SK-N-SH (cell line): Measurements from ENCODE around the gene LTB4R. TPM values are rescaled to one million over a fixed set of nuclear protein-coding genes. Genes with fewer than 3 reads are reported as not detected.

ENCODE experiments used
- CTCF ChIA-PET: fragments of 300-600, 350-600 bp; formaldehyde crosslinking; extraction: SDS; loops from one replicate; lab custom pipeline; 2021; lab: Yijun Ruan, JAX
- POLR2A ChIA-PET: fragments of 350-600 bp; sonication (Branson Sonifier 250); formaldehyde crosslinking; extraction: SDS; loops from one replicate; lab custom pipeline; 2020; ENCODE audit warnings: antibody characterized with exemption, inconsistent platforms; lab: Yijun Ruan, JAX
- DNase-seq: peaks from one replicate; pipeline ENCODE4 v3.0.0; 2012
- H2AFZ ChIP-seq: fragments of 200-600 bp; sonication (generic); 2 replicates; pipeline ENCODE4 v1.8.1; 2016; ENCODE audit warnings: antibody characterized with exemption, mild to moderate bottlenecking, low read depth
- H3F3A ChIP-seq: fragments of 200-600 bp; sonication (generic); replicated peaks from 2 replicates; pipeline ENCODE3; 2016; ENCODE audit warnings: antibody characterized with exemption, mild to moderate bottlenecking; ENCODE audit not compliant: insufficient read depth
- H3K27ac ChIP-seq, 2 experiments: fragments of 200-500 bp in 1 of 2; fragments of 200-600 bp in 1 of 2; sonication (Bioruptor generic) in 1 of 2; sonication (generic), shearing (Covaris generic) in 1 of 2; 2 replicates each; pipeline versions ENCODE4 v1.5.1 to v1.6.1; 2014 to 2016; ENCODE audit warnings: low read depth in 2 of 2, inconsistent platforms in 1 of 2, low read length in 1 of 2, mild to moderate bottlenecking in 1 of 2, mixed read lengths in 1 of 2
- H3K27me3 ChIP-seq: fragments of 200-600 bp; sonication (generic), shearing (Covaris generic); 2 replicates; pipeline ENCODE4 v1.6.1; 2016; ENCODE audit warnings: mixed run types; ENCODE audit not compliant: insufficient read depth
- H3K36me3 ChIP-seq, 2 experiments: fragments of 200-500 bp in 1 of 2; fragments of 200-600 bp in 1 of 2; sonication (Bioruptor generic) in 1 of 2; sonication (generic) in 1 of 2; replicated peaks in 1 of 2; 2 replicates each; pipeline versions ENCODE3 to v1.5.1; 2014 to 2016; ENCODE audit warnings: low read length in 1 of 2, mild to moderate bottlenecking in 1 of 2; ENCODE audit not compliant: insufficient read depth in 2 of 2, control insufficient read depth in 1 of 2
- H3K4me1 ChIP-seq, 2 experiments: fragments of 200-500 bp in 1 of 2; fragments of 200-600 bp in 1 of 2; sonication (Bioruptor generic) in 1 of 2; sonication (generic), shearing (Covaris generic) in 1 of 2; 2 replicates each; pipeline versions ENCODE4 v1.5.1 to v1.6.1; 2014 to 2016; ENCODE audit warnings: low read depth in 1 of 2, low read length in 1 of 2, mixed run types in 1 of 2; ENCODE audit not compliant: insufficient read depth in 2 of 2, control insufficient read depth in 1 of 2
- H3K4me2 ChIP-seq: fragments of 200-600 bp; sonication (generic), shearing (Covaris generic); 2 replicates; pipeline ENCODE4 v1.6.1; 2017; ENCODE audit warnings: mixed run types
- H3K4me3 ChIP-seq, 2 experiments: fragments of 200-500 bp in 1 of 2; fragments of 200-600 bp in 1 of 2; sonication (Bioruptor generic) in 1 of 2; sonication (generic), shearing (Covaris generic) in 1 of 2; 2 replicates each; pipeline versions ENCODE4 v1.5.1 to v1.8.1; 2014 to 2016; ENCODE audit warnings: low read depth in 2 of 2, inconsistent platforms in 1 of 2, low read length in 1 of 2, mild to moderate bottlenecking in 1 of 2, mixed read lengths in 1 of 2, moderate library complexity in 1 of 2
- H3K79me2 ChIP-seq: fragments of 200-600 bp; sonication (generic); 2 replicates; pipeline ENCODE4 v1.8.1; 2017; ENCODE audit warnings: mild to moderate bottlenecking; ENCODE audit not compliant: insufficient read depth
- H3K9ac ChIP-seq: fragments of 200-600 bp; sonication (generic); 2 replicates; pipeline ENCODE4 v1.6.1; 2017; ENCODE audit warnings: mixed run types
- H3K9me2 ChIP-seq: fragments of 200-600 bp; sonication (generic); 2 replicates; pipeline ENCODE4 v1.6.1; 2017; ENCODE audit warnings: mixed run types
- H3K9me3 ChIP-seq: fragments of 200-600 bp; sonication (generic); 2 replicates; pipeline ENCODE4 v1.6.1; 2017; ENCODE audit warnings: mixed run types, mild to moderate bottlenecking, moderate library complexity
- H4K20me1 ChIP-seq: fragments of 200-600 bp; sonication (generic); 2 replicates; pipeline ENCODE4 v1.6.1; 2017; ENCODE audit warnings: mild to moderate bottlenecking, mixed run types; ENCODE audit not compliant: insufficient read depth
- ELF1 ChIP-seq: IDR thresholded peaks from 2 replicates; pipeline ENCODE4 v1.4.0; 2012
- EP300 ChIP-seq, 2 experiments: IDR thresholded peaks; 2 replicates each; pipeline versions ENCODE4 v1.4.0 to v1.6.1; 2012; ENCODE audit warnings: borderline replicate concordance in 1 of 2, low read depth in 1 of 2, low read length in 1 of 2
- EZH2phosphoT487 ChIP-seq: fragments of 200-600 bp; sonication (generic); IDR thresholded peaks from 2 replicates; pipeline ENCODE4 v1.6.1; 2017; ENCODE audit warnings: low read depth, mixed run types, mild to moderate bottlenecking, antibody characterized with exemption, moderate library complexity, borderline replicate concordance
- FOXM1 ChIP-seq: IDR thresholded peaks from 2 replicates; pipeline ENCODE4 v1.4.0; 2012; ENCODE audit warnings: low read depth, mild to moderate bottlenecking
- GABPA ChIP-seq: IDR thresholded peaks from 2 replicates; pipeline ENCODE4 v1.4.0; 2012; ENCODE audit warnings: low read depth, mild to moderate bottlenecking
- GATA2 ChIP-seq: sonication (generic); formaldehyde crosslinking; IDR thresholded peaks from 2 replicates; pipeline ENCODE4 v1.5.0; 2020; ENCODE audit warnings: mild to moderate bottlenecking, missing genetic modification reagents
- IRF3 ChIP-seq: fragments of 150-350 bp; IDR thresholded peaks from 2 replicates; pipeline ENCODE4 v1.6.1; 2016; ENCODE audit warnings: mild to moderate bottlenecking, low read depth, low read length
- JUND ChIP-seq: IDR thresholded peaks from 2 replicates; pipeline ENCODE4 v1.4.0; 2012
- MXI1 ChIP-seq: IDR thresholded peaks from 2 replicates; pipeline ENCODE4 v1.6.1; 2012; ENCODE audit warnings: mild to moderate bottlenecking, low read depth, low read length, improper control_type of control experiment
- NFIC ChIP-seq: IDR thresholded peaks from 2 replicates; pipeline ENCODE4 v1.4.0; 2012; ENCODE audit warnings: borderline replicate concordance
- NRF1 ChIP-seq: IDR thresholded peaks from 2 replicates; pipeline ENCODE4 v1.6.1; 2012; ENCODE audit warnings: low read depth, mild to moderate bottlenecking, low read length
- POLR2AphosphoS5 ChIP-seq: IDR thresholded peaks from 2 replicates; pipeline ENCODE4 v1.6.1; 2012; ENCODE audit warnings: low read depth, low read length
- REST ChIP-seq: IDR thresholded peaks from 2 replicates; pipeline ENCODE4 v1.6.1; 2012; ENCODE audit warnings: mild to moderate bottlenecking, low read depth, low read length, moderate library complexity
- RFX5 ChIP-seq: IDR thresholded peaks from 2 replicates; pipeline ENCODE4 v1.6.1; 2012; ENCODE audit warnings: mild to moderate bottlenecking, improper control_type of control experiment, low read length
- RXRA ChIP-seq: IDR thresholded peaks from 2 replicates; pipeline ENCODE4 v1.4.0; 2012; ENCODE audit warnings: low read depth, mild to moderate bottlenecking, borderline replicate concordance
- SMC3 ChIP-seq: IDR thresholded peaks from 2 replicates; pipeline ENCODE4 v1.6.1; 2012; ENCODE audit warnings: low read depth, low read length, improper control_type of control experiment
- TCF12 ChIP-seq: IDR thresholded peaks from 2 replicates; pipeline ENCODE4 v1.4.0; 2012
- TEAD4 ChIP-seq: IDR thresholded peaks from 2 replicates; pipeline ENCODE4 v1.4.0; 2012; ENCODE audit warnings: mild to moderate bottlenecking, borderline replicate concordance; ENCODE audit not compliant: insufficient read depth
- USF1 ChIP-seq: IDR thresholded peaks from 2 replicates; pipeline ENCODE4 v1.4.0; 2012; ENCODE audit warnings: low read depth, borderline replicate concordance
- whole genome bisulfite sequencing: methylation state at CpG from one replicate; pipeline ENCODE4 v1.1.6; 2017; ENCODE audit warnings: low lambda C conversion rate; 5-methylcytosine and 5-hydroxymethylcytosine counted together
- polyA plus RNA-seq, 3 experiments: library from polyadenylated mRNA; depleted of rRNA; stranded (reverse); fragments of >200 nt; gene quantifications; 2 replicates each; pipeline ENCODE4 v1.2.3, GENCODE V29; 2012

The LTB4R gene
- polyA plus RNA-seq, 1 of the 3 experiments (the other 2 are of a cell fraction) = 11.9 TPM

GRCh38 chr14:24311837-24312615 lies 724 bp downstream of the LTB4R start:
- no peaks in the 10 kb centered on the region for H3K27me3 ChIP-seq
- no peak overlapping the region for H3K27ac ChIP-seq
- no peaks in the 10 kb centered on the region for H4K20me1 ChIP-seq
- H3K79me2 ChIP-seq = no peaks in the 10 kb centered on the region
- peaks cover under 1 to 2% of the 10 kb centered on the region in 2 experiments; a peak in 2 of 4 replicates for H3K4me1 ChIP-seq
- no peak overlapping the region for H3K4me3 ChIP-seq
- H2AFZ ChIP-seq = no peak overlapping the region
- no peak overlapping the region for H3K4me2 ChIP-seq
- ChIA-PET POLR2A (no interaction called here), CTCF (interaction anchor here (1.0 to 6.7 kb wide), 6 partner anchors 11 to 125 kb away, joined by 4 to 115 read pairs (median 8); partner anchors contain the start of gene TINF2)
- H3K36me3 ChIP-seq = peaks cover 6 to 26% of the 10 kb centered on the region in 2 experiments
- peaks cover 6% of the 10 kb centered on the region for H3F3A ChIP-seq
- no peaks in the 10 kb centered on the region for H3K9me2 ChIP-seq
- H3K9me3 ChIP-seq = no peaks in the 10 kb centered on the region
- WGBS = 87% methylated on average over 1 of the region's 1 CpG
- no peak overlapping the region for H3K9ac ChIP-seq
- no peak for TF ChIP-seq POLR2AphosphoS5
- no peak for TF ChIP-seq USF1
- TF ChIP-seq RFX5 = no peak
- TF ChIP-seq MXI1 = no peak
- TF ChIP-seq IRF3 = no peak
- no peak for TF ChIP-seq JUND
- TF ChIP-seq EP300 (IDR thresholded peaks at IDR 0.05; ENCODE audit: borderline replicate concordance in 1 of 2, low read depth in 1 of 2, low read length in 1 of 2) = no peak
- TF ChIP-seq GATA2 (CRISPR knock-in tag) = no peak
- TF ChIP-seq ELF1 = no peak
- TF ChIP-seq, all 33 proteins: peak for 0
- no peak for DNase-seq

DNA sequence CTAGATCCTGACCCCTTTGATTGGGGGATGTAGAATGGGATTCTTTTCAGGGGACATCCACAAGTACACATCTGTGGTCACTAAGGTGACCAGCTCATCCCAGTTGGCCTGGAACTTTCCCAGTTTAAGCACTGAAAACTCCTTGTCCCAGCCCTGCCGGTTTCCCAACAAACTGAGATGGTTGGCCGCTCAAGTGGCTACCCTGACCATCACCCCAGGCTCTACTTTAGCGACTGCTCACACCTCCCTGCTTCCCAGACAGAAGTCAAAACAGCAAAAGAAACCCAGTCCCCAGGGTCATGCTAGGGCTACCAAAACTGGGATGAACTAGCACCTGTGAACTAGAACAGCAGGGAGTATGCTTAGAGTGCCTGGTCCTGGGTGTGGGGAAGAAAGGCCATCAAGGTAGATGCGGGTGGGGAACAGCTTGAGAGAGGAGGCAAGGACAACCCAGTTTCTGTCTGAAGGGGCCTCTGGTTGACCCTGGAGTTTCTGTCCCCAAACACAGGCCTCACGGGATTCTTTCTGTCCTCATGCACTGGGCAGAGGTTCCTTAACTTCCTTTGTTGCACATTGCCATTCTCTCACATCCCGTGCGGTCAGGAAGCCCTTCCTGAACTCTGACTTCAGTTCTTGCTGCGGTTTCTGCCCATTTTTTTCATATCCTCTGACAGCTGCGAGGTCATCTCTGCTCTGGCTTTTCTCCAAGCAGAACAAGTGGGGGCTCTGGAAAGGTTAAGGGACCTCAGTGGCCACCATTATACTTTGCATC lies 1.6 kb downstream of the LTB4R start:
- Histone ChIP-seq H3K9me2 (no peaks in the 10 kb centered on the region), H3K9ac (no peak overlapping the region), H3K9me3 (no peaks in the 10 kb centered on the region), H3K4me1 (peaks cover 2 to 8% of the 10 kb centered on the region in 2 experiments; a peak in 2 of 4 replicates)
- CTCF ChIA-PET = interaction anchor here (1.0 to 2.5 kb wide), 7 partner anchors 9 to 124 kb away, joined by 3 to 19 read pairs (median 5); partner anchors contain the start of gene TINF2
- TF ChIP-seq FOXM1 (no peak), EZH2phosphoT487 (no peak), REST (no peak), TEAD4 (no peak), TCF12 (no peak), SMC3 (no peak), NRF1 (no peak), GABPA (no peak), USF1 (no peak), RXRA (no peak), NFIC (no peak)
- TF ChIP-seq, all 33 proteins: peak for 0
- POLR2A ChIA-PET = no interaction called here
- H3K79me2 ChIP-seq = no peaks in the 10 kb centered on the region
- no peak overlapping the region for H3K4me2 ChIP-seq
- no peak for DNase-seq
- H3F3A ChIP-seq = peaks cover 13% of the 10 kb centered on the region
- no peak overlapping the region for H3K4me3 ChIP-seq
- WGBS = 80% methylated on average over 7 of the region's 9 CpGs
- no peak overlapping the region for H2AFZ ChIP-seq
- no peak overlapping the region for H3K27ac ChIP-seq
- peaks cover 6 to 23% of the 10 kb centered on the region in 2 experiments for H3K36me3 ChIP-seq
- H4K20me1 ChIP-seq = no peaks in the 10 kb centered on the region
- no peaks in the 10 kb centered on the region for H3K27me3 ChIP-seq
